ENCODE measurements around the gene MYOZ2.

- no peak for TF ChIP-seq EZH2 (IDR thresholded peaks at IDR 0.05; ENCODE audit: borderline replicate concordance, low read length)
- no peak for TF ChIP-seq CTCF (IDR thresholded peaks at IDR 0.05; ENCODE audit: low read length)
Observed at GRCh38 chr4:119100655-119101054, 35.0 kb upstream of the MYOZ2 start.

Data from OCI-LY1 (cell line).